Stimulated activated naive CD4-positive, alpha-beta T cell treated with Interleukin-2 at 50 U/mL for 16 hours (primary cell): ENCODE results near the gene MYOG.

Experiments used
- DNase-seq: peaks from one replicate; lab custom pipeline; 2025; lab: John Stamatoyannopoulos, UW

Gene MYOG

DNA sequence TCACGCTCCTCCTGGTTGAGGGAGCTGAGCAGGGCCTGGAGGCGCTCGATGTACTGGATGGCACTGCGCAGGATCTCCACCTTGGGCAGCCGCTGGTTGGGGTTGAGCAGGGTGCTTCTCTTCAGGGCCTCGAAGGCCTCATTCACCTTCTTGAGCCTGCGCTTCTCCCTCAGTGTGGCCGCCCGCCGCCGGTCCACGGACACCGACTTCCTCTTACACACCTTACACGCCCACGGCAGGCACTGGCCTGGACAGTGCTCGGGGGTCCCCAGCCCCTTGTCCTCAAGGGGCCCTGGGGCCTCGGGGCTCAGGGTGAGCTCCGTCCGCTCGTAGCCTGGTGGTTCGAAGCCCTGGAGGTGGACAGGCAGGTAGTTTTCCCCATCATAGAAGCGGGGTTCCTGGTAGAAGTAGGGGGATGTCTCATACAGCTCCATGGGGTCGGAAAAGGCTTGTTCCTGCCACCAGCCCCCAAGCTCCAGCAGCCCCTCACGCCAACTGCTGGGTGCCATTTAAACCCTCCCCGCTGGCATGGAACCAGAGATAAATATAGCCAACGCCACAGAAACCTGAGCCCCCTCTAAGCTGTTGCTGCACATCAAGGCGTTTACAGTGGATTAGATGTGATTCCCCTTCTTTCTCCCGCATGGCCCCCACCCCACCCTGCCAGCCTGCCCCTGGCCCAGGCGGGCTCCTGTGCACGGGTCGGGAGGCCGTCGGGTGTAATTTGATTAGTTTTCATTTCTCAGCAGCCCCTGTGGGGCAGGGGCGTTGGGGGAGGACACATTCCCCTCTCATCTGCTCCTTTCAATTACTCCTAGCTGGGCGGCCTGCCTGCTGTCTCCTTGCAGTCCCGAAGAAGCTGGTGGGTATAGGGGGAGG lies at the start of gene MYOG:
Gene MYOG, minus strand, starts transcription at position 485 of the 879 bp plus-strand sequence. Its CDS starts 51 bp downstream, at position 434.
- DNase-seq: no peak

DNA sequence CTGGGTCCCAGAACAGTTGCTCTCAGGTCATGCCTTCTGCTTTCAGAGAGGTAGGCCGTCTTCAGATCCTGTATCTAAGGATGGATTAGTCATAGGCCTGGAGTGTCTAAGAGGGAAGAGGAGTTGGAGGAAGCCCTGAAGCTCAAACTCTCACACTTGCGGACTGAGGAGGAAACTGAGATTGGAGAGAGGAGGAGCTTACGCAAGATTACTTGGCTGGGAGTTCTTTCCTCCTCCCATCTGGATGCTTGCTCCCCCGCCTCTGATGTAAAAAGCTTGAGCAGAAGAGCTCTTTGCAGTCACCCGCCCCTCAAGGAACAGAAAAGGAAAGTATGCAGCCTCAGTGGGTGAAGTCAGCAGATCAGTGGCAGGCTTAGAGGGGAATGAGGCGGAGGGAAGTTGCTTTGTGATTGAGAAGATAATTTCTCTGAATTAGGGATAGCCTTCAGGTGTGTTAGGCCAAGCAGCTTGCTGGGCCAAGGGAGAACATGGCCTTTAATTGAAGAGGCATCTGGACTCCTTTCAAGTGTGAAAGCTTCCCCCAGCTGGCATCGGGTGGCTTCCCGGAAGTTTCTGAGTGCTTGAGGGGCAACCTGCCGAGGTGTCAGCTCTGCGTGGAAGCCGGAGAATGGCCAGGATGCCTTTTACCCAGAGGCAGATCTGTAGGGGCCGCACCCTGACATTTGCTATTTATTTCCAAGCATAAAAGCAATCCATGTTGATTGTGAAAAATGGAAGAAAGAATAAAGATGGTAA lies 48.3 kb upstream of the MYOG start:
- no peak for DNase-seq

DNA sequence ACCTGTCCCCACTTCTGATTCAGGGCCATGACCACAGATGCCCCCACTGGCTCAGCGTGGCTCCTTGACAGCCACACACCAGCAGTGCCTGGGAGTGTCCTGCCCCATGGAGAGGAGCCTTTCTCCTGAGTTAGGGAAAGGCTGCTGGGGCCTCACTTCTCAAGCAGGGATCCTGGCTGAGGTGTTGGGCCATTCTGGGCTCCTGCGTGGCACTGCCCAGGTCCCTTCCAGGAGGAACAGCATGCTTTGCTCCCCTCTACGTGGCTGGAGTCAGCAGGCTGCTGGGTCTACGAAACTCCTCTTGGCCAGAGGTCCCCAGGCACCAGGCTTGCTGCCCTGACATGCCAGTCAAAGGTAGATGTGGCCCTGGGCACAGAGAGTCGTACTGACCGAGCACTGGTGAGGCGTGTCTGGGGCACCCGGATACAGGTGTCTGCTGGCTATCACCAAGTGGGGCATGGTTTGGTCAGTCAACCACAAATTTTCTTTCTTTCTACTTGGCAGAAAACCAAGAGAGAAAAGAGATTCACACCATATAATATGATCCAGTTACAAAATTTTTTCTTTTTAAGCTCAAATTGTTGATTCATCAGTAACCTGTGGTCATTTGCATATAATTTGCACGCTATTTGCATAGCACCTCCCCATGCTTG lies 45.9 kb upstream of the MYOG start:
- no peak for DNase-seq

DNA sequence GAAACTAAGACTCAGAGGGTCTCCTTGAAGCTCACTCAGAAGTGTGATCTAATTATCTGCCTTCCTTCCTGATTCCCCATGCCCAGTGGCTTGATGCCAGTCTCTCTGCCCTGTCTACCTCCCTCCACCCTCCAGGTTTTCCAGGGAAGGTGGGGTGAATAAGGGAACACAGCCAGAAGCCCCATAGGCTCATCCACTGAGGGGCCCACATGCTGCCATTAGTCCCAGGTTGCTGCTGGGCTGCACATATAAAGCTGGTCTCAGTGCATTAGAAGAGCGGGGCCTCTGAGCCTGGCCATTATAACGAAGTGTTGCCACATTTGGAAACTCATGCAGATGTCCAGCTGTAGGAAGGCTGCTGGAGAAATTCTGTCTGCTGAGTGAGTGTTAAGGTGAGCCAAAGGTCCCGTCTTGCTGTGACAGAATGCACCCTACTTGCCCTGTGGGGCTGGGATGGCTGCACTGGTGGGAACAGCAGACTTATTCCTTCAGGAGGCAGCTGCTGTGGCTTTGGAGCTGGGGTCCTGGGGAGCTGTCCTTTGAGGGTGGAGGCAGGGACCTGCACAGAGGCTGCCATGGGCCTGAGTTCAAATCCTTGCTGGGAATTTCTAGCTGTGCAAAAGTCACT lies 44.7 kb upstream of the MYOG start:
- no peak for DNase-seq

DNA sequence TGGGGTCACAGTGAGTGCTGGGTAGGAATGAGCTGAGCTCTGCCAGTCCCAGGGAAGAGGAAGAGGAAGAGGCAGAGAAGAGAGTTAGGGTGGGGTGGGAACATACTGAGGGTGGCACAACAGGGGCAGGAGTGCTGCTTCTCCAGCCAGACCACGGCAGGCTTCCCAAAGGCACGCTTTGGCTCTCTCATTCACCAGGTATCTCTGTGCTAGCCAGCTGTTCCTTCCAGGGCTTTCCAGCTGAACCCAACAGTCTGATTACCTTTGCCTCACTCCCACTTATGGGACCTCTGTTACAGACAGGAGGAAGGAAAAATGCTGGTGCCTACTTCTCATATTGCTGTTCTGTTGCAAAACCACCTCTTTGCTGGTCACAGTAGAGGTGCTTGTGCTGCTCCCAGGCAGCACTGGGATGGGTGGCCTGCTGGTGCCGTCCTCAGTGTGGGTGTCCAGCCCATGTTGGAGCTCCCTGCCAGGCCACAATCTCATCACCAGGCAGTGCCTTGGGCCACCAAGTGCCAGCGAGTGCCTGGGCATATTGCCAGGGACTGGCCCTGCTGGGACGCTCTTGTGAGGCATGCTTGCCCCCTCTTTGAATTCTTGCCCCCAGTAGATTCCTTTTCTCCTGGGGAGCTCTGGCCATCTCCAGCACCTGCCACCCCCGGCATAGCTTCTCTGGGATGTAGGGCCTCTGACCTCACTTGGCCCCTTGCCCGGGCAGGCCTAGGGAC lies 43.9 kb upstream of the MYOG start:
- DNase-seq: no peak

DNA sequence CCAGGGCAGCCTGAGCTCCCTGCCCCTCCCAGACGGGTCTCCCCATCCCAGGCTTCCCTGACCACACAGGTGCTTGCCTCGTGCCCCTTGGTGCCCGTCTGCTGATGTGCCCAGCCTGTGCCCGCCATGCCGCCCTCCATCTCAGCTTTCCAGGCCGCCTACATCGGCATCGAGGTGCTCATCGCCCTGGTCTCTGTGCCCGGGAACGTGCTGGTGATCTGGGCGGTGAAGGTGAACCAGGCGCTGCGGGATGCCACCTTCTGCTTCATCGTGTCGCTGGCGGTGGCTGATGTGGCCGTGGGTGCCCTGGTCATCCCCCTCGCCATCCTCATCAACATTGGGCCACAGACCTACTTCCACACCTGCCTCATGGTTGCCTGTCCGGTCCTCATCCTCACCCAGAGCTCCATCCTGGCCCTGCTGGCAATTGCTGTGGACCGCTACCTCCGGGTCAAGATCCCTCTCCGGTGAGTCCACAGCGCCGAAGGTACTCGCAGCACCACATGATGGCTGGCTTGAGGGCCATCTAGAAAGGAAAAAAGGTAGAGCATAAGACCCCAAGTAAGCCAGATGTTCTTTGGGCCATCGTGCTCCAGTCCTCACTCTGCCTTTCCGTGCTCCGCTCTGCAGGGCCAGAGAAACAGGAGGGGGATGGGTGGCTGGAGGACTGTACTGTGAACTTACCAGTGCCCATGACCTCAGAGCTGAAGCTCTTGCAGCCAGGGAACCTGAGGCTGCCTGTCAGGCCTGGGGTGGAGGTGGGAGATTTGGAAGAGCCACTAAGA lies 43.1 kb upstream of the MYOG start:
- DNase-seq: no peak

DNA sequence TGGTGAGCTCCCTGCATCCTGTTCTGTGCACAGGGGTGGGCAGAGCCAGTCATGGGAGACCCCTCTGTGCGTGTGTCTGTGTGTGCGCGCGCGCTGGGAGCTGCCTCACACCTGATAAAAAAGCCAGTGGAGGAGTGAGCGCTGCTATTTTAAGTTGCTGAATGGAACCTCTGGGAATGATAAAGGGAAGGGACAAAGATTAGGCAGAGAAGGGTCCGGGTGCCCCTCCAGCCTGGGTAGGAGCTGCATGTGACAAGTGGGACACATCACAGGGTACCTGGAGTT lies 42.6 kb upstream of the MYOG start:
- no peak for DNase-seq

DNA sequence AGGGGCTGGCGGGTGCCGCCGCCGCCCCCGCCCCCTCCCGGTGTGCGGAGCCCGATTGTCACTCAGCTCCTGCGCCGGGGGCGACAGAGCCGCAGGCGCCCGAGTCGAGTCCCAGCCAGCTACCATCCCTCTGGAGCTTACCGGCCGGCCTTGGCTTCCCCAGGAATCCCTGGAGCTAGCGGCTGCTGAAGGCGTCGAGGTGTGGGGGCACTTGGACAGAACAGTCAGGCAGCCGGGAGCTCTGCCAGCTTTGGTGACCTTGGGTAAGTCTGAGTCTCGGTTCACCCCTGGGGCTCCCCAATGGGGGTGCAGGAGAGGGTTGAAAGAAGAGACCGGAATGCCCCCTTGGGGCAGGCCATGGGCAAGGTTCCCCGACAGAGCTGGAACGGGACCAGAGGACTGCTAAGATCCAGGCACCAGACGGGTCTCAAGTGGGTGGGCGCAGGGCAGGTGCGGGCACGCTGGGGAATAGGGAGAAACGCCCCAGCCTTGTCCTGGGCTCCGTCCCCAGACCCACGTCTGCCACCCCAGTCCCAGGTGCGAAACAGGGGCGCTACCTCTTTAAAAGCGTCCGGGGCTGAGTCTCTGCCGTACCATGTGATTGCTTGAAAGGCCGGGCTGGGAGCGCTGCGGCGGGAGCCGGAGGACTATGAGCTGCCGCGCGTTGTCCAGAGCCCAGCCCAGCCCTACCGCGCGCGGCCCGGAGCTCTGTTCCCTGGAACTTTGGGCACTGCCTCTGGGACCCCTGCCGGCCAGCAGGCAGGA lies 42.0 kb upstream of the MYOG start, which contains the start of gene ADORA1:
Gene ADORA1, plus strand, starts transcription at position 61 of the 765 bp plus-strand sequence. CDS start 1,116 bp downstream, outside the sequence.
- no peak for DNase-seq

DNA sequence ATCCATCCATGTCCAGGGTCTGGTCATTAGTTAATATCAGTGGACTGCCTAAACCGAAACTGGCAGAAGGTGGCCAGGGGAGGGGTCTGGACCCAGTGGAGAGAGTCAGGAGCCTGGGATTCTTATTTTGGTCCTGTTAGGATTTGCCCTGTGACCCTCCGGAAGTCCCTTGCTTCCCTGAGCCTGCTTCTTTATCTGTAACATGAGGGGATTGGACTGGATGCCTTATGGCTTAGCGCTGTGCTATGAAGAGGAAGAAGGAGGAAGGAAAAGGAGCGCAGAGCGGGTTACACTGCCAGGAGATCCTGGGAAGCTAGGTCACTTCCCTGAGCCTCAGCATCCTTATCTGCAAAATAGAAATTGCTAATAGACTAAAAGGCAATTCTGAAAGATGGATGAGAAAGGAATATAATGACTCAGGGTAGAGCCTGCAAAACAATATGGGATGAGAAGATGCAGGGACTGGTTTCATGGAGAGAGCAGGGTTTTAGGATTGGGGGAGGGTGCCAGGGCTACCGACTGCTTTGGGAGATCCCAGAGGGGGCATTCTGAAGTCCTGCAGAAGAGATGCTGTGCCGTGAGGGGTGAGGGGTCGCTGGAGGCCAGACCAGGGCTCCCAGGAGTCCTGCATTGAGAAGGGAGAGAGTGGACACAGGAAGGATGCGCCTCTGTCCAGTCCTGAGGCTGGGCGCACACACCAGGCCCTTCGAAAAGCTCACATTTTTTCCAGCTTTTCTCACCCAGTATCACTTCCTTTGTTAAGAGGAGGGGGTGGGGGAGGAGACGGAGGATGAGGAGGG lies 41.3 kb upstream of the MYOG start:
- no peak for DNase-seq

DNA sequence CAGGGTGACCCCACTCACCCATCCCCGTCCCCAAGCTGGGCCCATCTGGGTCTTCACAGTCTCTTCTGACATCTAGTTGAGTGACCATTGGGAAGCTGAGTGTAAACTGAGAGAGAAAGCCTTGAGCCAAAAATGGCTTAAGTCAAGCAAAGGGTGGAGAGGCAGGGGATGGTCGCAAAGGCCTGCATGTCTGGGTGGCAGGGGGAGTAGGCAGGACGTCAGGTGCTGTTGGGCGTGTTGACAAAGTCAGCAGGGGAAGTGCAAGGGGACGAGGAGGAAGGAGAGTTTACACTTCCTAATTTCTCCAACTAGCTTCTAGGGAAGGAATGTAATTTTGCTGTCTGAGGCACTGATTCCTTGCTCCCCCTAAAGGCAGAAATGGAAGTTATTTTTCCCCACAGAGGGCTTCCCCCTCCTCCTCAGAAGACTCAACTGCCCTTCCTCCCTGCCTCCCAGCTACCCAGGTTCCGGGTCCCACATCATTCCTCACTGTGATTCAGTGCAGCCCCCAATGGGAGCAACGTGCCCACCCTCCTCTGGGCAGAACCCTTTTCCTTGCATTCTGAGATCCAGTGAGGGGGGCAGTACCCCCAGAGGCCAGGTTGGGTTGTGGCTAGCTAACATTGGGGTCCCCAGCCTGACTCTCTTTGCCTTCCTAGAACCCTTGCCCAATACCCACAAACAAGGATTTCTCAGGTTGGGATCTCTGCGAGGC lies 40.5 kb upstream of the MYOG start:
- no peak for DNase-seq

DNA sequence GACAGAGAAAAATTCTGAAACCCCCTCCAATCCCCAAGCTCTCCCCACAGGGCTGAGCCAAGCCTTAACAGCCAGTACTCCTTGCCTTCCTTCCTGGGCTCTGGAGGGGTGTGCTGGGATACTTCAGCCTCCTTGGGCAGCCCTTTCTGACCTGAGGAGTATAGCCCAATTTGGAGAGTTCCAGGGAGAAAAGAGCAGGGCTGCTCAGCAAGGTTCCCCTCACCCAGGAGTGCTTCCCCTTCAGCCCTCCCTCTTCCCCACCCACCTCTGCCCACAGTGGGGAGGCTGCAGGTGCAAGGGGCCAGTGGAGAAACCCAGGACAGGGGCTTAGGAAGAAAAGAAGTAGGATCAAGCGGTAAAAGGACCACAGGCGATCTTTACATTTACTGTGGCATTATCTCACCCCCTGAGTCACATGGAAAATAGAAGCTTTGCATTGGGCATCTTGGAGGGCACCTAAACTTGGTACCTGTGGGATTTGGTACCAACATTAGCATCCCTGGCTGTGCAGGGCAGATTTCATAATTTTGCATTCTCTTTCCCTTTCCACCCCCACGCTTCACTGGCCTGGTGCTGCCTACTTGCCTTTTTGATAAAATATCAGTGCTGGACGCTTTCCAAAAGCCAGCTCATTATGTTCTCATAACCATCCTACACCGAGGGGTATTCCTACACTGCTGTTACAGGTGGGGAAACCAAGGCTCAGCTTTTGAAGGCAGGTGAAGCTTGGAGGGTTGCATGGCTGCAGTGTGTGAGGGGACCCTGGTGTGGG lies 38.9 kb upstream of the MYOG start:
- DNase-seq: no peak

DNA sequence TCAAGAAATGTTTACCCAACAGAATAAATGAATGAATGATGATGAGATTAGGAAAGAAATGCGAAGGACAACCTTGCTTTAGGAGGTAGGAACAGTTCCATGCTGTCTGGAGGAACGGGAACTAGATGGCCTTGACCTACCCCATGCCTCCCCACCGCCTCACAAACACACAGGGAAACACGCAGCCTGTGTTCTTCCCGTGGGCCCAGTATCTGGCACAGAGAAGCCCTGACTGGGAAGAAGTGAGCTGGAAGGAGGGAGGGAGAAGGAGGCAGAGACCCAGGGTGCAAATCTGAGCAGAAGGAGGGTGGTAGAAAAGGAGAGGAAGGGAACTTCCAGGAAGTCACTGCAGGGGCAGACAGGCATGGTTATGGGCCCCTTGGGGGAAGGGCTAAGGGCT lies 38.2 kb upstream of the MYOG start:
- no peak for DNase-seq

DNA sequence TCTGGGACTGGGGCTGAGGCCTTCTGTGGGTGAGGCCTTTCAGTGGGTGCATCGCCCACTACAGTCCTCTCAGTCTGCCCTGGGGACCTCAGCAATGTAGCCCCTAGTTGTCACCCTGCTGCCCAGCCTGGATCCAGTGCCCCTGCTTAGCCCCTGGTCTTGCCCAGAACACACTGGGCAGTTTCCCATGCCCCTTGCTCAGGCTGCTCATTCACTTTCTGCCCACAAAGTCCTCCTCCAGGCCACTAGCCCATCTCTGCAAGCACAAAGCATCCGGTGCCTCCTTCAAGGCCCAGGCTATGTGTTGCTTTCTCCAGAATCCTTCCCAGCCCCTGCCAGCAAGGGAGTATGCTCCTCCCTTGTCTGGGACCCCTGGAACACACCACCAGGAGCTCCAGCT lies 36.3 kb upstream of the MYOG start:
- no peak for DNase-seq

DNA sequence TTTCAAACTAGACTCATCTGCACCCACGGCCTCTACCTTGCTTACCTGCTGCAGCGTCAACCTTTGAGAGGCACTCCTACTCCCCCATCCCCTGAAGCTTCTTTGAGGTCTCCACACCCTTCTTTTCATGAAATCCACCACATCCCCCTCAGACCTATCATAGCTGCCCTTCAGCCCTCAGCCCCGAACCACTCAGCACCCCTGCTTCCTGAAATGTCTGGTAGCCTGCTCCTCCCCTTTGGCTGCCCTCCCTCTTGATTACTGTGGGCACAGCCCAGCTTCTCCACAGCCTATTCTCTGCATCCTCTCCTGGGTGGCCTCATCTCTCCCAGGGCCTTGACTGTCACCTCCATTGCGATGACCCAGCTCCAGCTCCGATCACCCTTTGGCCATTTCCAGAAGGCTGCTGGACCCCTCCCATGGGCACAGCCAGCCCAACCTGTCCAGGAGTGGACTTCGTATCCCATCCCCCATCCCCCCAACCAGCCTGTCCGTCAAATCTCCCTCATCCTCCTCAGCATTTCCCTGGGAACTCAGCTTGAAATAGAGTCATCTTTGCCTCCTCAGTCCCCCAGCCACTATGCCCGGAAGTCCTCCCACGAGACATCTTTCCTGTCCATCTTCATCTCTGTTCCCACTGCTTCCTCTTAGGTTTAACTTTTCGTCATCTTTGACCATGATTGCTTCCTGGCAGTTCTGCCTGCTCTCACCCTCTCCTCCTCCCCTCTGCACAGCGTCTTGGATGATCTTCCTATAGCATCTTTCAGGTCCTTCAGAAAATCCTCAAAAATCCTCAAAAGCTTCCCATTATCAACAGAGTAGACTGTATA lies 35.6 kb upstream of the MYOG start:
- DNase-seq: no peak

DNA sequence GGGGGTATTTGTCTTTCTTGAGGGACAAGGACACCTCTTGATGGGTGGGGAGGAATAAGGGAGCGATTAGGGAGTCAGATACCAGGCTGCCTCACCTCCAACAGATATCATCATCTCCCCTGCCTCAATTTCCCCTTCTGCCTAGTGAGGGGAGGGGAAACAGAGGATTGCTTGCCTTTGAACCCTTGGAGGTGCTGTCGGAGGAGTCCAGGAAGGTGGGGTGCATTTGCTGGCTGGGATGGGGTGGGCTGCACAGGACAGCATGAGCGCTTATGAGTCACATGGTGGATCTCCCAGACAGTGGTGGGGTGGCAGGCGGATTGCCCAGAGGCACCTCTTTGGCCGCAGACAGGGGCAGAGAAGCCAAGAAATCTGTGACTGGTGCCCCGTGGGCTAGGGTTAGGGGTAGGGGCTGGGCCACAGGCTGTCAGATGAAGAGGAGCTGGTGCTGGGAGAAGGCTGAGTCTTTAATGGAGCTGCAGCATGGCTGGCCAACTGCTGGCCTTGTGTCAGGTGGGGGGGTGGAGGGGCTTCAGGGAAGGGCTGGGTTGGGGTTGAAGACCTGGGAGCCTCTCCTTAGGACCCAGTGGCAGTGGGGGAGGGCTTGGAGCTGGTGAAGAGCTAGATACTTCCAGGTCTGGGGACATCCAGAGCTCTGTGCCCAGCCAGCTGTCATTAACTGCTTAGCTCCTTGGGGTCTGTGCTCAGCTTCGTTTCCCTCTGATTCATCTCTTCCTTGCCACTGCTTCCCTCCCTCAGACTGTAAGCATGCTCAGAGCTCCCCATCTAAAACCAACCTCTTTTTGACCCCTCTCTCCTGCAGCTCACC lies 34.7 kb upstream of the MYOG start:
- DNase-seq: no peak
